ENCODE data around the gene DYNLRB1.
"Not testable (repeated sequence)": the region's sequence is repeated elsewhere in the genome, so short reads cannot be mapped to it uniquely, and the experiment has no call there.

The DYNLRB1 gene

DNA sequence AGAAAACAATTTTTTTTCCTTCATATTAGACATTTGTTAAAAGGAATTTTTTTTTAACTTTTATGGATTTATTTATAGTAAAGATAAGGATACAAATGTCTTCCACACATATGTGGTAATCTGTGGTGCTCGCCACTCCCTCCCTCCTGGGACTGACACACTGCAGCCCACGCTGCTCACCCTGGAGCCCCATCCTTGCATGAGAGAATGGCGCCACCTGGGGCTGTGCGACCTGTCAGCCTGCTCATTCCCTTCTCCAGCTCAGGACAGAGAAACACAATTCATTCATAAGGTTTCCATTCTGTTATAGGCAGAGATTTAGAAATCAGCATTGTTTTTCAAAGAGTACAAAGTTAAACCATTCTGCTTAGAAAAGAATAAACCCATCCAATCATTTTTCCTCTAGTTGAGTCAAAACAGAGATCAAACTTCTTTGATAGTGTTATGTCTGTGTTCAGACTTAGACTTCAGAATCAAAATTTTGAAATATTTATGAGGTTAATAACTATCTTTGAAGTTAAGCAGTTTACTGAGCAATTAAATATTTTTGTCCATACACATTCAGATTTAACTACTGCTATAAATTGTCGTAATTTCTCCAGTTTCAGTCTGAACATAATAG, 42.8 kb upstream of the DYNLRB1 start:
- Histone ChIP-seq H2AFZ (ENCODE audit: low read length) (no peak overlapping the region), H3K4me1 (ENCODE audit: insufficient read depth, low read length, poor library complexity, severe bottlenecking) (no peaks in the 10 kb centered on the region), H3K79me2 (ENCODE audit: insufficient read depth, low read length) (no peaks in the 10 kb centered on the region), H3K4me2 (ENCODE audit: low read depth, low read length, poor library complexity, severe bottlenecking) (no peak overlapping the region), H4K20me1 (ENCODE audit: insufficient read depth, low read length, poor library complexity, severe bottlenecking) (no peaks in the 10 kb centered on the region), H3K36me3 (ENCODE audit: insufficient read depth, low read length) (peaks cover 53% of the 10 kb centered on the region), H3K4me3 (ENCODE audit: low read length, poor library complexity, severe bottlenecking) (no peak overlapping the region), H3K9me2 (replicated peaks; ENCODE audit: low read depth, low read length) (no peaks in the 10 kb centered on the region), H3F3A (ENCODE audit: low read depth) (0 out of 2 replicates have a peak, but pooled peaks cover 2% of the 10 kb centered on the region), H3K9ac (ENCODE audit: low read depth, low read length, poor library complexity, severe bottlenecking) (no peak overlapping the region), H3K27me3 (ENCODE audit: insufficient read depth, low read length, poor library complexity, severe bottlenecking) (no peaks in the 10 kb centered on the region), H3K9me3 (ENCODE audit: insufficient read depth, low read depth, low read length) (no peaks in the 10 kb centered on the region)
- TF ChIP-seq, protein P1, sequence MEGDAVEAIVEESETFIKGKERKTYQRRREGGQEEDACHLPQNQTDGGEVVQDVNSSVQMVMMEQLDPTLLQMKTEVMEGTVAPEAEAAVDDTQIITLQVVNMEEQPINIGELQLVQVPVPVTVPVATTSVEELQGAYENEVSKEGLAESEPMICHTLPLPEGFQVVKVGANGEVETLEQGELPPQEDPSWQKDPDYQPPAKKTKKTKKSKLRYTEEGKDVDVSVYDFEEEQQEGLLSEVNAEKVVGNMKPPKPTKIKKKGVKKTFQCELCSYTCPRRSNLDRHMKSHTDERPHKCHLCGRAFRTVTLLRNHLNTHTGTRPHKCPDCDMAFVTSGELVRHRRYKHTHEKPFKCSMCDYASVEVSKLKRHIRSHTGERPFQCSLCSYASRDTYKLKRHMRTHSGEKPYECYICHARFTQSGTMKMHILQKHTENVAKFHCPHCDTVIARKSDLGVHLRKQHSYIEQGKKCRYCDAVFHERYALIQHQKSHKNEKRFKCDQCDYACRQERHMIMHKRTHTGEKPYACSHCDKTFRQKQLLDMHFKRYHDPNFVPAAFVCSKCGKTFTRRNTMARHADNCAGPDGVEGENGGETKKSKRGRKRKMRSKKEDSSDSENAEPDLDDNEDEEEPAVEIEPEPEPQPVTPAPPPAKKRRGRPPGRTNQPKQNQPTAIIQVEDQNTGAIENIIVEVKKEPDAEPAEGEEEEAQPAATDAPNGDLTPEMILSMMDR (conservative IDR thresholded peaks at IDR 0.05; ENCODE audit: low read length): peak; percentile 67
- TF ChIP-seq EZH2phosphoT487 (IDR thresholded peaks at IDR 0.05; ENCODE audit: borderline replicate concordance): no peak

DNA sequence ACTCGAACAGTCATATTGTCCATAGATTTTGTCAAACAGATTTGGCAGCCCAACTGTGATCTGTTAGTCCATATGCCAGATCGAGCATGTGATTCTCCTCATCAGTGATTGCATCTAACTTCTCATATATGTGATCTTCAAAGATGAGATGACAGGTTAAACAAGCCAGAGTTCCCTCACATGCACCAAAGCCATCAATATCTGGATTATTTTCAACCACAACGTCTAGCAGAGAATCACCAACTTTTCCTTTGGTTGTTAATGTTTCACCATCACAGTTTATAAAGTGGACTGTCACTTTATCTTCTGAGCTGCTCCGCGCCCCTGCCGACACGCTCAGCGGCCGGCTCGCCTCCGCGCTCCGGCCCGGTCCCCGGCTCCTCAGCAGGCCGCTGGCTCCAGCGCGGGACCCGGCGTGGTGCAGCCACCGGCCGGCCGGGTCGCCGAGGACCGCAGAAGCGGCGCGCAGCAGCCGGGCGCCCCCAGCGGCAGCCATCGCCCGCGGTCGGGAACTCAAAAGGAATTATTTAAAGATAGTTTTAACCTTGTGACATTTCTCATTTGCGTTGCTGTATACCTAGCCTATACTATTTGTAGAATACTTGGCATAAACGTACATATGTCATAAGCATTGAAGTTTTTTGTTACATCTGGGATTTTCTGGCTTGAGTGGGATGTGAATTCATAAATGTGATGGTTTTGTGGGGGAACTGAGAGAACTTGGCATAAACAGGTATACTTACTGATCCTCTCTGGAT, 40.1 kb upstream of the DYNLRB1 start:
- Histone ChIP-seq H3K79me2 (ENCODE audit: insufficient read depth, low read length) (no peaks in the 10 kb centered on the region), H2AFZ (ENCODE audit: low read length) (no peak overlapping the region), H3K9me3 (ENCODE audit: insufficient read depth, low read depth, low read length) (no peaks in the 10 kb centered on the region), H3K9ac (ENCODE audit: low read depth, low read length, poor library complexity, severe bottlenecking) (no peak overlapping the region), H3K4me1 (ENCODE audit: insufficient read depth, low read length, poor library complexity, severe bottlenecking) (no peaks in the 10 kb centered on the region), H3K4me3 (ENCODE audit: low read length, poor library complexity, severe bottlenecking) (no peak overlapping the region), H3K4me2 (ENCODE audit: low read depth, low read length, poor library complexity, severe bottlenecking) (no peak overlapping the region), H3K27me3 (ENCODE audit: insufficient read depth, low read length, poor library complexity, severe bottlenecking) (no peaks in the 10 kb centered on the region), H4K20me1 (ENCODE audit: insufficient read depth, low read length, poor library complexity, severe bottlenecking) (no peaks in the 10 kb centered on the region), H3K36me3 (ENCODE audit: insufficient read depth, low read length) (peaks cover 60% of the 10 kb centered on the region), H3F3A (ENCODE audit: low read depth) (0 out of 2 replicates have a peak, but pooled peaks cover 2% of the 10 kb centered on the region), H3K9me2 (replicated peaks; ENCODE audit: low read depth, low read length) (no peaks in the 10 kb centered on the region)
- TF ChIP-seq, protein P1 (conservative IDR thresholded peaks at IDR 0.05; ENCODE audit: low read length): no peak
- no peak for TF ChIP-seq EZH2phosphoT487 (IDR thresholded peaks at IDR 0.05; ENCODE audit: borderline replicate concordance)

DNA sequence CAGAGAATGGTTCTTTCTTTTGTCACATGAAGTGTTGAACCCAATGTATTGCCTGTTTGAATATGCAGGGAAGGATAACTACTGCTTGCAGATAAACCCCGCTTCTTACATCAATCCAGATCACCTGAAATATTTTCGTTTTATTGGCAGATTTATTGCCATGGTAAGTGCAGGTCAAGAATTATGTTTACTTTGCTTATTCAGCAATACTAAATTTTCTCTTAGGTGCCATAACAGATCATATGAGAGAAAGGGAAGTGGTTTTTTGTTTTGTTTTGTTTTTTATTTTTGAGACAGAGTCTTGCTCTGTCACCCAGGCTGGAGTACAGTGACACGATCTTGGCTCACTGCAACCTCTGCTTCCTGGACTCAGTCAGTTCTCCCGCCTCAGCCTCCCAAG, 36.6 kb upstream of the DYNLRB1 start:
- TF ChIP-seq EZH2phosphoT487 (IDR thresholded peaks at IDR 0.05; ENCODE audit: borderline replicate concordance): no peak
- TF ChIP-seq, protein P1 (conservative IDR thresholded peaks at IDR 0.05; ENCODE audit: low read length): no peak
- H3K79me2 ChIP-seq (ENCODE audit: insufficient read depth, low read length): no peaks in the 10 kb centered on the region
- no peaks in the 10 kb centered on the region for H3F3A ChIP-seq (ENCODE audit: low read depth)
- H3K4me3 ChIP-seq (ENCODE audit: low read length, poor library complexity, severe bottlenecking): no peak overlapping the region
- no peaks in the 10 kb centered on the region for H3K27me3 ChIP-seq (ENCODE audit: insufficient read depth, low read length, poor library complexity, severe bottlenecking)
- H3K9me3 ChIP-seq (ENCODE audit: insufficient read depth, low read depth, low read length): no peaks in the 10 kb centered on the region
- H3K9ac ChIP-seq (ENCODE audit: low read depth, low read length, poor library complexity, severe bottlenecking): no peak overlapping the region
- no peaks in the 10 kb centered on the region for H3K4me1 ChIP-seq (ENCODE audit: insufficient read depth, low read length, poor library complexity, severe bottlenecking)
- no peak overlapping the region for H2AFZ ChIP-seq (ENCODE audit: low read length)
- H3K36me3 ChIP-seq (ENCODE audit: insufficient read depth, low read length): peaks cover 70% of the 10 kb centered on the region
- H4K20me1 ChIP-seq (ENCODE audit: insufficient read depth, low read length, poor library complexity, severe bottlenecking): no peaks in the 10 kb centered on the region
- no peaks in the 10 kb centered on the region for H3K9me2 ChIP-seq (replicated peaks; ENCODE audit: low read depth, low read length)
- H3K4me2 ChIP-seq (ENCODE audit: low read depth, low read length, poor library complexity, severe bottlenecking): no peak overlapping the region

DNA sequence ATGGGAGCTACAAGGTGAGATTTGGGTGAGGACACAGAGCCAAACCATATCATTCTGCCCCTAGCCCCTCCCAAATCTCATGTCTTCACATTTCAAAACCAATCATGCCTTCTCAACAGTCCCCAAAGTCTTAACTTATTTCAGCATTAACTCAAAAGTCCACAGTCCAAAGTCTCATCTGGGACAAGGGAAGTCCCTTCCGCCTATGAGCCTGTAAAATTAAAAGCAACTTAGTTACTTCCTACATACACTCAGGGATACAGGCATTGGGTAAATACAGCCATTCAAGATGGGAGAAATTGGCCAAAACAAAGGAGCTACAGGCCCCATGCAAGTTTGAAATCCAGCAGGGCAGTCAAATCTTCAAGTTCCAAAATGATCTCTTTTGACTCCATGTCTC, 34.1 kb upstream of the DYNLRB1 start:
- not testable (repeated sequence) for H4K20me1 ChIP-seq (ENCODE audit: insufficient read depth, low read length, poor library complexity, severe bottlenecking); H3K9me2 ChIP-seq (replicated peaks; ENCODE audit: low read depth, low read length); H3K9ac ChIP-seq (ENCODE audit: low read depth, low read length, poor library complexity, severe bottlenecking); H3K4me3 ChIP-seq (ENCODE audit: low read length, poor library complexity, severe bottlenecking); H3K4me1 ChIP-seq (ENCODE audit: insufficient read depth, low read length, poor library complexity, severe bottlenecking); H3F3A ChIP-seq (ENCODE audit: low read depth); H3K9me3 ChIP-seq (ENCODE audit: insufficient read depth, low read depth, low read length); H2AFZ ChIP-seq (ENCODE audit: low read length); H3K79me2 ChIP-seq (ENCODE audit: insufficient read depth, low read length); H3K27me3 ChIP-seq (ENCODE audit: insufficient read depth, low read length, poor library complexity, severe bottlenecking); H3K4me2 ChIP-seq (ENCODE audit: low read depth, low read length, poor library complexity, severe bottlenecking)
- H3K36me3 ChIP-seq (ENCODE audit: insufficient read depth, low read length): peaks cover 65% of the 10 kb centered on the region

DNA sequence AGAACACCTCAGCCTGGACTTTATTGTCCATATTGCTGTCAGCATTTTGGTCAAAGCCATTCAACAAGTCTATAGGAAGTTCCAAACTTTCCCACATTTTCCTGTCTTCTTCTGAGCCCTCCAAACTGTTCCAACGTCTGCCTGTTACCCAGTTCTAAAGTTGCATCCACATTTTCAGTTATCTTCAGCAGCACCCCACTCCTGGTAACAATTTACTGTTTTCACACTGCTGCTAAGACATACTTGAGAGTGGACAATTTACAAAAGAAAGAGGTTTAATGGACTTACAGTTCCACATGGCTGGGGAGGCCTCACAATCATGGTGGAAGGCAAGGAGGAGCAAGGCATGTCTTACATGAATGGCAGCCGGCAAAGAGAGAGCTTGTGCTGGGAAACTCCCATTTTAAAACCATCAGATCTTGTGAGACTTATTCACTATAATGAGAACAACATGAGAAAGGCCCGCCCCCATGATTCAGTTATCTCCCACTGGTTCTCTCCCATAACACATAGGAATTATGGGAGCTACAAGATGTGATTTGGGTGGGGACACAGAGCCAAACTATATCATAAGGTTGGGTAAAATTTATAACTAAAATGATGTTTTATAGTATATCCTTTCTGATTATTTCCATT, 32.5 kb upstream of the DYNLRB1 start:
- H3K9ac ChIP-seq (ENCODE audit: low read depth, low read length, poor library complexity, severe bottlenecking): not testable (repeated sequence)

More for the DNA sequence above, 32.5 kb upstream of the DYNLRB1 start:
- H3K36me3 ChIP-seq (ENCODE audit: insufficient read depth, low read length): peaks cover 66% of the 10 kb centered on the region; the same call in 1 of the 2 replicates
- not testable (repeated sequence) for H4K20me1 ChIP-seq (ENCODE audit: insufficient read depth, low read length, poor library complexity, severe bottlenecking); H3K27me3 ChIP-seq (ENCODE audit: insufficient read depth, low read length, poor library complexity, severe bottlenecking); H2AFZ ChIP-seq (ENCODE audit: low read length); H3K4me1 ChIP-seq (ENCODE audit: insufficient read depth, low read length, poor library complexity, severe bottlenecking); H3K9me3 ChIP-seq (ENCODE audit: insufficient read depth, low read depth, low read length); H3K4me3 ChIP-seq (ENCODE audit: low read length, poor library complexity, severe bottlenecking); H3F3A ChIP-seq (ENCODE audit: low read depth); H3K79me2 ChIP-seq (ENCODE audit: insufficient read depth, low read length); H3K9me2 ChIP-seq (replicated peaks; ENCODE audit: low read depth, low read length); H3K4me2 ChIP-seq (ENCODE audit: low read depth, low read length, poor library complexity, severe bottlenecking)

Data from Loucy (cell line).